ENCODE measurements around the gene ADAT2. TPM values are rescaled to one million over a fixed set of nuclear protein-coding genes. Genes with fewer than 3 reads are reported as not detected.

ADAT2 gene
- total and polyA plus RNA-seq, 2 of the 8 experiments (the other 6 are each of a cell fraction or from before 2014, with no cell fraction given), result 4.3 to 11.8 TPM

GRCh38 chr6:143408787-143409162 lies 41.7 kb downstream of the ADAT2 start:
- Histone ChIP-seq H3K18ac (ENCODE audit: extremely low read depth, low read length) (no peak overlapping the region), H3K9ac (replicated peaks in 1 of 4; ENCODE audit: extremely low read depth in 1 of 4, low read depth in 3 of 4, low read length in 3 of 4) (no peak overlapping the region), H4K20me1 (replicated peaks in 1 of 2; ENCODE audit: control insufficient read depth in 1 of 2, insufficient read depth in 2 of 2, low read length in 2 of 2) (no peaks in the 10 kb centered on the region), H3K4ac (replicated peaks; ENCODE audit: insufficient read length, low read depth, low read length) (no peak overlapping the region), H3K79me2 (ENCODE audit: control insufficient read depth in 1 of 2, insufficient read depth in 2 of 2, low read length in 2 of 2) (no peaks in the 10 kb centered on the region), H2AFZ (ENCODE audit: low read length) (no peak overlapping the region), H3K9me3 (ENCODE audit: insufficient read depth in 2 of 2, low read depth in 1 of 2, low read length in 1 of 2) (no peaks in the 10 kb centered on the region; a peak in 1 of 4 replicates), H3K27ac (ENCODE audit: low read depth, low read length) (no peak overlapping the region), H2AK5ac (ENCODE audit: low read depth, low read length) (no peak overlapping the region), H4K5ac (ENCODE audit: insufficient read length, low read depth, low read length) (no peak overlapping the region), H3K4me1 (replicated peaks in 1 of 4; ENCODE audit: control insufficient read depth in 3 of 4, insufficient read depth in 4 of 4, low read length in 3 of 4) (no peaks in the 10 kb centered on the region; a peak in 2 of 7 replicates), H3K23me2 (ENCODE audit: low read depth, low read length) (no peaks in the 10 kb centered on the region), H3K79me1 (ENCODE audit: low read depth, low read length) (no peaks in the 10 kb centered on the region), H4K91ac (replicated peaks; ENCODE audit: insufficient read length, low read length) (no peak overlapping the region), H3K36me3 (ENCODE audit: control insufficient read depth in 2 of 4, insufficient read depth in 4 of 4, low read length in 3 of 4) (no peaks in the 10 kb centered on the region), H3K23ac (ENCODE audit: insufficient read length) (no peak overlapping the region), H2BK12ac (ENCODE audit: low read depth, low read length) (no peak overlapping the region), H3K4me2 (ENCODE audit: insufficient read depth in 1 of 2, low read depth in 2 of 2, low read length in 2 of 2) (no peak overlapping the region), H4K8ac (ENCODE audit: extremely low read depth, insufficient read depth, low read length) (no peak overlapping the region), H3K27me3 (replicated peaks in 1 of 4; ENCODE audit: control insufficient read depth in 3 of 4, extremely low read depth in 1 of 4, insufficient read depth in 3 of 4, low read length in 3 of 4) (no peaks in the 10 kb centered on the region), H2BK120ac (replicated peaks; ENCODE audit: low read depth, low read length) (no peak overlapping the region), H2BK5ac (ENCODE audit: low read depth, low read length) (no peak overlapping the region), H3K56ac (replicated peaks; ENCODE audit: insufficient read length, low read depth, low read length) (peak overlapping the region; percentile 70), H2BK15ac (ENCODE audit: low read length) (no peak overlapping the region), H2BK20ac (ENCODE audit: low read length) (no peak overlapping the region), H3K4me3 (ENCODE audit: extremely low read depth in 1 of 4, insufficient read depth in 2 of 4, low read depth in 3 of 4, low read length in 4 of 4) (no peak overlapping the region), H3K14ac (ENCODE audit: insufficient read length) (no peak overlapping the region)
- CTCF ChIA-PET (ENCODE audit: partially characterized antibody), result interaction anchor here (0.7 to 1.5 kb wide), 5 partner anchors 8 to 71 kb away, joined by 3 to 5 read pairs (median 3); no protein-coding TSS in a partner anchor
- POLR2A ChIA-PET (ENCODE audit: partially characterized antibody), result no interaction called here
- DNase-seq (ENCODE audit: low read depth in 1 of 2, low spot score in 2 of 2) (no peak), FAIRE-seq (no peak)
- TF ChIP-seq POLR2A (IDR thresholded peaks at IDR 0.05; ENCODE audit: control extremely low read depth in 1 of 2, low read depth in 2 of 2, low read length in 2 of 2), result no peak
- no peak for TF ChIP-seq ASH2L (IDR thresholded peaks at IDR 0.05; ENCODE audit: low read length)
- no peak for TF ChIP-seq GABPA (IDR thresholded peaks at IDR 0.05; ENCODE audit: borderline replicate concordance, insufficient read depth, low read length)
- TF ChIP-seq SRF (IDR thresholded peaks at IDR 0.05; ENCODE audit: low read depth, low read length), result no peak
- TF ChIP-seq BRCA1 (IDR thresholded peaks at IDR 0.05; ENCODE audit: low read depth, low read length), result no peak
- TF ChIP-seq CREB1 (IDR thresholded peaks at IDR 0.05), result no peak
- no peak for TF ChIP-seq TAF1 (IDR thresholded peaks at IDR 0.05; ENCODE audit: low read depth, low read length)
- TF ChIP-seq HDAC6 (IDR thresholded peaks at IDR 0.05; ENCODE audit: low read depth, low read length), result no peak
- no peak for TF ChIP-seq KDM1A (IDR thresholded peaks at IDR 0.05; ENCODE audit: borderline replicate concordance, low read length)
- no peak for TF ChIP-seq SIRT6 (IDR thresholded peaks at IDR 0.05; ENCODE audit: low read length)
- TF ChIP-seq POU5F1 (IDR thresholded peaks at IDR 0.05; ENCODE audit: low read depth, low read length), result no peak
- TF ChIP-seq CTBP2 (IDR thresholded peaks at IDR 0.05; ENCODE audit: borderline replicate concordance, insufficient read depth, insufficient read length, low read length), result no peak
- TF ChIP-seq HDAC2 (IDR thresholded peaks at IDR 0.05; ENCODE audit: borderline replicate concordance in 1 of 2, low read depth in 2 of 2, low read length in 2 of 2), result no peak
- no peak for TF ChIP-seq CEBPB (IDR thresholded peaks at IDR 0.05; ENCODE audit: low read depth, low read length)
- no peak for TF ChIP-seq SIX5 (IDR thresholded peaks at IDR 0.05; ENCODE audit: low read depth, low read length)
